PC-9 (cell line): ENCODE data around the gene OR8D1.

Source experiments
- CTCF ChIP-seq: fragments of 200-600 bp; sonication (generic); conservative IDR thresholded peaks from 2 replicates; pipeline ENCODE4 v1.6.1; 2017; ENCODE audit warnings: mixed run types, antibody characterized with exemption, mild to moderate bottlenecking, moderate library complexity
- EZH2 ChIP-seq: fragments of 200-600 bp; sonication (generic); IDR thresholded peaks from 2 replicates; pipeline ENCODE4 v1.8.0; 2017; ENCODE audit warnings: antibody characterized with exemption, low read depth

GRCh38 chr11:124310721-124311120 lies 3.0 kb downstream of the OR8D1 start:
- TF ChIP-seq CTCF (no peak), EZH2 (no peak)
